HUDEP-2 (cell line): ENCODE results near the gene SERHL2.
"Not testable (repeated sequence)": the region's sequence is repeated elsewhere in the genome, so short reads cannot be mapped to it uniquely, and the experiment has no call there.

Experiments
- DNase-seq, 76 experiments: peaks; one replicate each; lab custom pipeline; 2025; ENCODE audit not compliant: unreplicated experiment in 76 of 76; lab: John Stamatoyannopoulos, UW

SERHL2 gene, protein sequence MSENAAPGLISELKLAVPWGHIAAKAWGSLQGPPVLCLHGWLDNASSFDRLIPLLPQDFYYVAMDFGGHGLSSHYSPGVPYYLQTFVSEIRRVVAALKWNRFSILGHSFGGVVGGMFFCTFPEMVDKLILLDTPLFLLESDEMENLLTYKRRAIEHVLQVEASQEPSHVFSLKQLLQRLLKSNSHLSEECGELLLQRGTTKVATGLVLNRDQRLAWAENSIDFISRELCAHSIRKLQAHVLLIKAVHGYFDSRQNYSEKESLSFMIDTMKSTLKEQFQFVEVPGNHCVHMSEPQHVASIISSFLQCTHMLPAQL

GRCh38 chr22:42553475-42554361 lies at the start of gene SERHL2:
SERHL2 (plus strand) TSS chr22:42553956; CDS start chr22:42554021, 65 bp downstream.
- DNase-seq, result peak in 74 of 76 experiments; percentile 15 to 95 (median 85)

DNA sequence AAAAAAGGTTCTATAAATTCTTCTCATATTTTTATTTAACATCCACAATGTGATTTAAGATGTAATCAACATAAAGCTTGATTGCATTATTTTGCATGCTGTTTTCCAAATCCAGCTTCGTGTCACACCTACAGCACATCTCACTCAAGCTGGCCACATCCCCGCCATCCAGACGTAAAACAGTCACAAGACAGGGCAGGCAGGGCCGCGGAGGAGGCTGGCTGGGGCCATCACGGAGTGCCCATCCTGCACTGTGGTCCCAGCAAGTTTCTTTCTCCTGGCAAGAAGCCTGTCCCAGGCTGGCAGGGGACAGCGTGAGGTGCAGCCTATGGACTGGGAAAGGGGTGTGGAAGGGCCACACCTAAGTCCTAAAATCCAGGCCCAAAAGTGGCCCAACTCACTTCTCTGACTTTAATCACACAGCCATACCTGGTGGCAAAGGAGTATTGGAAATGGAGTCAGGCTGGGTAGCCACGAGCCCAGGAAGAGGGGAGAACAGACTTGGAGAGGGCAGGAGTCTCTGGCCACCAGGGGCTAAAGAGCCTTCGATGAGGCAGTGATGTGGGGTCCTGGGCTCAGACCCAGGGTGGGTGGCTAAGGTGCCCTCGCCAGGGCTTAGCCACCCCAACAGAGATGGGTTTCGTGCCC lies 45.3 kb upstream of the SERHL2 start:
- not testable (repeated sequence) for DNase-seq

- DNase-seq, result peak in 2 of 76 experiments; percentile 9 to 12
These were observed 44.8 kb upstream of the SERHL2 start for GRCh38 chr22:42508975-42509364.

GRCh38 chr22:42509548-42509947 lies 44.2 kb upstream of the SERHL2 start:
- DNase-seq, result no peak

GRCh38 chr22:42511401-42511891 lies 42.3 kb upstream of the SERHL2 start:
- DNase-seq, result peak in 1 of 76 experiments; percentile 0

- not testable (repeated sequence) for DNase-seq
These were observed 41.3 kb upstream of the SERHL2 start for GRCh38 chr22:42512273-42512990.

- not testable (repeated sequence) for DNase-seq
These were observed 39.4 kb upstream of the SERHL2 start for GRCh38 chr22:42514331-42514730.

GRCh38 chr22:42515304-42515703 lies 38.5 kb upstream of the SERHL2 start:
- DNase-seq, result not testable (repeated sequence)

- DNase-seq, result no peak
These were observed 37.9 kb upstream of the SERHL2 start for GRCh38 chr22:42515896-42516295.

DNA sequence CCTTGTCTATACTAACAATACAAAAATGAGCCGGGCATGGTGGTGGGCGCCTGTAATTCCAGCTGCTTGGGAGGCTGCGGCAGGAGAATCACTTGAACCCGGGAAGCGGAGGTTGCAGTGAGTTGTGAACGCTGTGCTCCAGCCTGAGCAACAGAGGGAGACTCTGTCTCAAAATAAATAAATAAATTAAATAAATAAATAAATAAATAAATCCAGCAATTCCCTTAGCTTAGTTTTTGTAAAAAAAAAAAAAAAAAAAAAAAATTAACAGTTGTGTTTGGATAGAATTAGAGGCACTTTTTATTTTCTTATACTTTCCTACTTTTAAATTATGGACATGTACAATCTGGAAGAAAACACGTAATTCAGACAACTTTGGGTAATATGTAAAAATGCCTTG lies 36.7 kb upstream of the SERHL2 start:
- DNase-seq, result not testable (repeated sequence)

- not testable (repeated sequence) for DNase-seq
These were observed 34.9 kb upstream of the SERHL2 start for GRCh38 chr22:42518638-42519524.

DNA sequence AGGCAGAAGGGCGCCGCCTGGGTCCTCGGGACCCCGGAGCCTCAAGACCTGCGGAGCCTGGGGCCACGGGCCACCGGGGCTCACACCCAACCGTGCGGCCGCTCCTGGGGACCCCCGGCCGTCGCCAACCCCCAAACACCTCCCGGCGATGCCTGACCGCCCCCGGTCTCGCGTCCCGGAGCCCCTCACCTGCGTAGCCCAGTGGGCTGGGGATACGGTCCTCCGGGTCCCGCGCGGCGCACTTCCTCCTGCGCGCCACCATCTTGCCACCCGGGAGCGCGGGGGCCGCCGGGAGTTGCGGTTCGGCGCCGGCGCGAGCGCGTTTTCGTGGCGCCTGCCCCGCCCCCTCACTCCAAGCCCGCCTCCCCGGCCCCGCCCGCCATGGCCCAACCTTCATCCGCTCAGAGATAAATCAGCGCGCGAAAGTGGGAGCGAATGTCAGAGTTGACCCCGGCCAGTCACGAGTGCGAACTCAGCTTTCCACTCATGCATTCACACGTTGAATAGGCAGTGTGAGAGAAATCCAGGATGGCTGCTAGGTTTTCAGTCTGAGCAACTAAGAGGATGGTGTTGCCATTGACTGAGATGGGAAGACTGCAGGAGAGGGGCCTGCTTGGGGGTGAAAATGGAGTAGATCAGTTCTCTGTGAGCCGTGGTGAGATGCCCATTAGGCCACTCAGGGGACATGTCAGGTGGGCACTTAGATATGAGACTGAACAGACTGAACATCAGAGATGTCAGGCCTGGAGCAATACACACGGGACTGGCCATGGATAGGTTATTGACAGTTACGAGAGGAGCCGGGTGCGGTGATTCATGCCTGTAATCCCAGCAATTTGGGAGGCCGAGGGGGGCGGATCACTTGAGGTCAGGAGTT lies 34.0 kb upstream of the SERHL2 start, which contains the start of gene RRP7A:
RRP7A (minus strand) TSS at position 272 of the 877 bp plus-strand sequence; CDS start at position 262, 10 bp downstream.
- peak in 63 of 76 experiments; percentile 12 to 80 (median 57) for DNase-seq

DNA sequence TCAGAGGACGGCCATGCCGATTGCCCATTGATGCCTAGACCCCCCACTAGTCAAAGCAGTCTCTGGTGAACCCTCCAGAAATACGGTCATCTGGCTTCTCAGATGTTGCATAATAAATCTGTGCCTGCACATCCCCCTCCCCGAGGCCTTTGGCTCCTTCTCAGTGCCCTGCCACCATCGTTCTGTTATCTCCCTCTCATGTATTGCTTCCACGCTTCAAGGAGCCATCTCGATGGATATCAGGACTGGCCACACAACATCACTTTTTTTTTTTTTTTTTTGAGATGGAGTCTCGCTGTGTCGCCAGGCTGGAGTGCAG lies 32.6 kb upstream of the SERHL2 start:
- no peak for DNase-seq

- no peak for DNase-seq
These were observed 31.2 kb upstream of the SERHL2 start for GRCh38 chr22:42522546-42522945.

DNA sequence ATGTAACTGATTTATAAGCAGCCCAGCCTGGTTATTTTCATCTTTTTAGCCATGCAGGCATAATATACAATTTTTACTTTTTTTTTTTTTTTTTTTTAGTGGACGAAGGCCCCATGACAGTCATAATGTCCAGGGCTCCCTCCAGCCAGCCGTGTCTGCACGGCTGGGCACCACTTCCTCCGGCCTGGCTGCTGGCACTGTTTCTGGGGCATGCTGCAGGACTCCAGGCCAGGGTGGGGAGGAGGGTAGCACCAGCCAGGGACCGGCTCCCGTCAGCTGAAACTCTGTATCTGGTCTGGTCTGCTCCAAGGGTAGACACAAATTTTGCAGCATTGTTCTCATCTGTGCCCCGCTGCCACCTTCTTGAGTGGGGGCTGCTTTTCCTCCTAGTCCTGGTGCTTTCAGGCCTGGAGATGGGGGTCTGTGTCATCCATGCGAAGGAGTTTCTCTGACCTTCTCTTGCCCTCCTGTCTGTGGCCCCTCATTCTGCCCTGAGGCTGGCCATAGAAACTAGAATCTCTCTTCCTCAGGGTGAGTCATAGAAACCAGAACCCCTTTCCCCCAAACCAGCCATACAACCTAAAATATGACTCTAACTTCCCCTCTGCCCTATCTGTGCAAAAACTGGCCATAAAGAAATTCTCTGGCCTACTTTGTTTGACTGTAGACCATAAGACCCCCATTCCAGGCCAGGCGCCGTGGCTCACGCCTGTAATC lies 25.0 kb upstream of the SERHL2 start:
- no peak for DNase-seq

DNA sequence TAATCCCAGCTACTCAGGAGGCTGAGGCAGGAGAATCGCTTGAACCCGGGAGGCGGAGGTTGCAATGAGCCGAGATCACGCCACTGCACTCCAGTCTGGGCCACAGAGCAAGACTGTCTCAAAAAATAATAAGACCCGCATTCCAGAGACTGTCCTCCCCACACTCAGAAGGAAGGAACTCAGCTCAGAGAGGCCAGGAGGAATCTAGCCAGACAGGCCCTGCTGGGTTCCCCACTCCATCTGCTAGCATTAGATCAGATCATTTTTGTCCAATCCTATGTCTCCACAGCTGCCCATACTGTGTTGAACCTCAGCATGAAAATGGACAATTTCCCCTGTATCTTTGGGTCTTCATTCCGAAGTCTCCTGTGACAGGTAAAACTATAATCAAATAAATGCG lies 24.3 kb upstream of the SERHL2 start:
- DNase-seq, result not testable (repeated sequence)

GRCh38 chr22:42531401-42532084 lies 22.2 kb upstream of the SERHL2 start:
- DNase-seq, result not testable (repeated sequence)
